Measurements from ENCODE around the gene WNT6. TPM values are rescaled to one million over a fixed set of nuclear protein-coding genes. Genes with fewer than 3 reads are reported as not detected.

The WNT6 gene
- total RNA-seq = not detected

GRCh38 chr2:218859556-218859987 is at the start of gene WNT6:
WNT6 (plus strand) TSS chr2:218859805; CDS start chr2:218860038, 233 bp downstream.
- no peak within 1 kb of the TSS for H3K27ac Mint-ChIP-seq
- no peaks in the 10 kb centered on the region for H3K36me3 Mint-ChIP-seq
- peaks cover 85% of the 10 kb centered on the region for H3K27me3 Mint-ChIP-seq
- POLR2A ChIA-PET = no interaction called here
- peak within 1 kb of the TSS; percentile 37 for H3K4me3 Mint-ChIP-seq
- H3K4me1 Mint-ChIP-seq = peaks cover 10% of the 10 kb centered on the region
- no peaks in the 10 kb centered on the region for H3K9me3 Mint-ChIP-seq
- DNase-seq = peak; percentile 40
- peak; percentile 32 for ATAC-seq (ENCODE audit: low read depth)

GRCh38 chr2:218810256-218810655 is 49.3 kb upstream of the WNT6 start:
- no peaks in the 10 kb centered on the region for H3K9me3 Mint-ChIP-seq
- ATAC-seq (ENCODE audit: low read depth) = no peak
- no peak overlapping the region for H3K4me3 Mint-ChIP-seq
- peaks cover 37% of the 10 kb centered on the region for H3K27me3 Mint-ChIP-seq
- peaks cover 8% of the 10 kb centered on the region for H3K4me1 Mint-ChIP-seq
- no peaks in the 10 kb centered on the region for H3K36me3 Mint-ChIP-seq
- no peak overlapping the region for H3K27ac Mint-ChIP-seq
- POLR2A ChIA-PET = no interaction called here
- DNase-seq = no peak

GRCh38 chr2:218811382-218811781 is 48.2 kb upstream of the WNT6 start:
- Mint-ChIP-seq H3K27me3 (peaks cover 26% of the 10 kb centered on the region), H3K9me3 (no peaks in the 10 kb centered on the region), H3K4me3 (no peak overlapping the region), H3K27ac (no peak overlapping the region), H3K36me3 (no peaks in the 10 kb centered on the region), H3K4me1 (peaks cover 3% of the 10 kb centered on the region)
- POLR2A ChIA-PET = no interaction called here
- DNase-seq = no peak
- ATAC-seq (ENCODE audit: low read depth) = no peak

GRCh38 chr2:218812096-218812815 is 47.3 kb upstream of the WNT6 start:
- no peak for ATAC-seq (ENCODE audit: low read depth)
- no peaks in the 10 kb centered on the region for H3K4me1 Mint-ChIP-seq
- no peak for DNase-seq
- no peak overlapping the region for H3K4me3 Mint-ChIP-seq
- POLR2A ChIA-PET = no interaction called here
- no peaks in the 10 kb centered on the region for H3K9me3 Mint-ChIP-seq
- no peaks in the 10 kb centered on the region for H3K36me3 Mint-ChIP-seq
- no peak overlapping the region for H3K27ac Mint-ChIP-seq
- peaks cover 19% of the 10 kb centered on the region for H3K27me3 Mint-ChIP-seq

GRCh38 chr2:218812861-218813260 is 46.7 kb upstream of the WNT6 start:
- ATAC-seq (ENCODE audit: low read depth) = no peak

GRCh38 chr2:218813771-218814460 is 45.7 kb upstream of the WNT6 start:
- H3K36me3 Mint-ChIP-seq = no peaks in the 10 kb centered on the region
- no peaks in the 10 kb centered on the region for H3K4me1 Mint-ChIP-seq
- POLR2A ChIA-PET = no interaction called here
- no peak overlapping the region for H3K4me3 Mint-ChIP-seq
- no peaks in the 10 kb centered on the region for H3K9me3 Mint-ChIP-seq
- H3K27me3 Mint-ChIP-seq = peaks cover 8% of the 10 kb centered on the region
- no peak for DNase-seq
- no peak overlapping the region for H3K27ac Mint-ChIP-seq
- ATAC-seq (ENCODE audit: low read depth) = no peak

More at GRCh38 chr2:218812861-218813260, 46.7 kb upstream of the WNT6 start:
- Mint-ChIP-seq H3K4me1 (no peaks in the 10 kb centered on the region), H3K27me3 (peaks cover 18% of the 10 kb centered on the region), H3K36me3 (no peaks in the 10 kb centered on the region), H3K27ac (no peak overlapping the region), H3K9me3 (no peaks in the 10 kb centered on the region), H3K4me3 (no peak overlapping the region)
- POLR2A ChIA-PET = no interaction called here
- no peak for DNase-seq

- DNase-seq = no peak
- no peaks in the 10 kb centered on the region for H3K9me3 Mint-ChIP-seq
- H3K4me3 Mint-ChIP-seq = no peak overlapping the region
- no peaks in the 10 kb centered on the region for H3K4me1 Mint-ChIP-seq
- POLR2A ChIA-PET = no interaction called here
- H3K27me3 Mint-ChIP-seq = peaks cover 5% of the 10 kb centered on the region
- no peaks in the 10 kb centered on the region for H3K36me3 Mint-ChIP-seq
- H3K27ac Mint-ChIP-seq = no peak overlapping the region
- no peak for ATAC-seq (ENCODE audit: low read depth)
These were observed 44.9 kb upstream of the WNT6 start for GRCh38 chr2:218814540-218815243.

GRCh38 chr2:218815244-218815637 is 44.4 kb upstream of the WNT6 start:
- DNase-seq (no peak), ATAC-seq (ENCODE audit: low read depth) (no peak)
- no peaks in the 10 kb centered on the region for H3K9me3 Mint-ChIP-seq
- H3K4me3 Mint-ChIP-seq = no peak overlapping the region
- H3K4me1 Mint-ChIP-seq = no peaks in the 10 kb centered on the region
- H3K27ac Mint-ChIP-seq = no peak overlapping the region
- H3K36me3 Mint-ChIP-seq = no peaks in the 10 kb centered on the region
- POLR2A ChIA-PET = no interaction called here
- peaks cover 5% of the 10 kb centered on the region for H3K27me3 Mint-ChIP-seq

- POLR2A ChIA-PET = no interaction called here
- no peak for ATAC-seq (ENCODE audit: low read depth)
- H3K27me3 Mint-ChIP-seq = peaks cover 5% of the 10 kb centered on the region
- H3K27ac Mint-ChIP-seq = no peak overlapping the region
- H3K4me1 Mint-ChIP-seq = no peaks in the 10 kb centered on the region
- no peak for DNase-seq
- H3K4me3 Mint-ChIP-seq = no peak overlapping the region
- H3K36me3 Mint-ChIP-seq = no peaks in the 10 kb centered on the region
- no peaks in the 10 kb centered on the region for H3K9me3 Mint-ChIP-seq
These were observed 44.0 kb upstream of the WNT6 start for GRCh38 chr2:218815649-218816048.

- Mint-ChIP-seq H3K4me3 (no peak overlapping the region), H3K36me3 (no peaks in the 10 kb centered on the region), H3K9me3 (no peaks in the 10 kb centered on the region), H3K27ac (no peak overlapping the region), H3K27me3 (peaks cover 5% of the 10 kb centered on the region), H3K4me1 (no peaks in the 10 kb centered on the region)
- ATAC-seq (ENCODE audit: low read depth) (no peak), DNase-seq (no peak)
- POLR2A ChIA-PET = no interaction called here
These were observed 43.0 kb upstream of the WNT6 start for GRCh38 chr2:218816561-218817011.

- Mint-ChIP-seq H3K9me3 (no peaks in the 10 kb centered on the region), H3K36me3 (no peaks in the 10 kb centered on the region), H3K4me1 (no peaks in the 10 kb centered on the region), H3K27me3 (peaks cover 5% of the 10 kb centered on the region), H3K27ac (no peak overlapping the region), H3K4me3 (no peak overlapping the region)
- POLR2A ChIA-PET = no interaction called here
- ATAC-seq (ENCODE audit: low read depth) (no peak), DNase-seq (no peak)
These were observed 40.5 kb upstream of the WNT6 start for GRCh38 chr2:218819093-218819492.

- no peaks in the 10 kb centered on the region for H3K36me3 Mint-ChIP-seq
These were observed 38.7 kb upstream of the WNT6 start for GRCh38 chr2:218820746-218821369.

GRCh38 chr2:218821605-218822211 is 37.9 kb upstream of the WNT6 start:
- Mint-ChIP-seq H3K27ac (no peak overlapping the region), H3K9me3 (no peaks in the 10 kb centered on the region), H3K4me3 (no peak overlapping the region), H3K4me1 (no peaks in the 10 kb centered on the region), H3K27me3 (peaks cover 8% of the 10 kb centered on the region), H3K36me3 (no peaks in the 10 kb centered on the region)
- POLR2A ChIA-PET = interaction anchor here (0.6 kb wide), 1 partner anchor 498 kb away, joined by 3 read pairs; no protein-coding TSS in a partner anchor
- DNase-seq = no peak
- no peak for ATAC-seq (ENCODE audit: low read depth)

More at GRCh38 chr2:218820746-218821369, 38.7 kb upstream of the WNT6 start:
- no peaks in the 10 kb centered on the region for H3K9me3 Mint-ChIP-seq
- H3K27me3 Mint-ChIP-seq = peaks cover 5% of the 10 kb centered on the region
- no peaks in the 10 kb centered on the region for H3K4me1 Mint-ChIP-seq
- no peak overlapping the region for H3K27ac Mint-ChIP-seq
- ATAC-seq (ENCODE audit: low read depth) (no peak), DNase-seq (no peak)
- POLR2A ChIA-PET = no interaction called here
- H3K4me3 Mint-ChIP-seq = no peak overlapping the region

Measured in activated naive CD8-positive, alpha-beta T cell treated with anti-CD3 and anti-CD28 coated beads, Interleukin-2, amount 10 ng/mL, durations not matched to agents 7 days and 5 days (primary cell).